HG03378 (cell line): ENCODE measurements around the gene PREX1.
"Not testable (repeated sequence)": the region's sequence is repeated elsewhere in the genome, so short reads cannot be mapped to it uniquely, and the experiment has no call there.

Experiments
- ATAC-seq: cut with Tn5 transposase; IDR thresholded peaks from one replicate; pipeline ENCODE4 v1.9.1; 2021; ENCODE audit warnings: mild to moderate bottlenecking, moderate library complexity; ENCODE audit not compliant: unreplicated experiment

The PREX1 gene

DNA sequence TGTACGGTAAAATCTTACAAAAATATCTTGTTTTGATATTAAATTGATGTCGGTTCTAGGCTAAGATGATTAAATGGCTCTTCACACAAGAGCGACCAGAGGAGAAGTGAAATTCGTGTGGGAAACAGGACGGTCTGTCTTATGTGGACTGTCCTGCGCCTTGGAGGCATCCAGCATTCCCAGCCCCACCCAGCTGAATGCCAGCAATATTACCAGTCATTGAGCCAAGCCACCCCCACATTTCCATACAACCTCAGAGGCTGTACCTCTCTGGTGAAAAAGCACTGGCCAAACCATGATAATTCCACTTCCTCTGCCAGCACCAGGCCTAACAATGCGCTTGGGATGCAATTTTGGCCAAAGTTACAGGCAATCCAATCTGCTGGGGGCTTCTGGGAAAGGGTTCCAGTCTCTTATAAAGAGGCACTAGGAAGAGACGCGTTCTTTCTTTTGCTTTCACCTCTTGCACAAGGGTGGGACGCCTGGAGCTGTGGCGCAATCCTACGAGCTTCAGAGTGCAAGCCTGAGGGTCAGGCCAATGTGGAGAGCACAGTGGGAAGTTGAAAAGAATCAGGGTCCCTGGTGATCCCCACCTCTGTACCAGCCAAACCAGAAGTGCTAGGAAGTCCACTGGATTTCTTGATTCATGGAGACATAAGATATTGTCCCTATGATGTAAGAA, 213.1 kb downstream of the PREX1 start:
- no peak for ATAC-seq

DNA sequence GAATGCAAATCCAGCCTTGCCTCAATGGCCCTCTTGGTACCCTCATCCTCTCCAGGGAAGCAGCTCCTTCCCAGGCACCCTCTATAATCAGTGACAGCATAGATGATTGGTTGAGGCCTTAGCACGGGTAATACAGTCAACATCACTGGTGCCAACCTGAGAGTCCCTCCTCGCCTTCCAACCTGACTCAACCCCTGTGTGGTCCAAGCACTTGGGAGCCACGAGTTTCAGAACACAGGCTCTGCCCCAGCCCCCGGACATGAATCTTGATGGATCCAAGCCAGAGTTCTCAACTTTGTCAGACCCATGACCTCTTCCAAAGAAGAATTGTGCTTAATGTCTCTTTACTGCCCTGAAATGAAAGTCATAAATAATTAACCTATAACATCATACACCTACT, 213.9 kb downstream of the PREX1 start:
- ATAC-seq = no peak

DNA sequence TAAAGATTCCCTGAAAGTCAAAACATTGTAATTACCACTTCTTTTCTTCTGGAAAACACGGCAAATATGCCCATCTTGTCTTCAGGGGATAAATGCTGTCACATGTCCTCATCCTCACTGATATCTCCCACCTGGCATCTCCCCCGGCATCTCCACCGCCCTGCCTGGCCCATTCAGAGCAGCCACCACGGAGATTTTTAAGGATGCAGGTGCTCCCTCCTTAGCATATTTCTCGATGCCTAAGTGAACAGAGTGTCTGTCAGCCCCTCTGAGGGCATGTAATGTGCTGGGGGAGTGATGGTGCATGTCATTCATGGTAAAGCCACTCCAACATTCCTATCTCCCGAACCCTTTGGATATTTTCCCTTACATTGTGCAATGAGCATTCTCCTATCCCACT, 215.5 kb downstream of the PREX1 start:
- ATAC-seq = no peak

DNA sequence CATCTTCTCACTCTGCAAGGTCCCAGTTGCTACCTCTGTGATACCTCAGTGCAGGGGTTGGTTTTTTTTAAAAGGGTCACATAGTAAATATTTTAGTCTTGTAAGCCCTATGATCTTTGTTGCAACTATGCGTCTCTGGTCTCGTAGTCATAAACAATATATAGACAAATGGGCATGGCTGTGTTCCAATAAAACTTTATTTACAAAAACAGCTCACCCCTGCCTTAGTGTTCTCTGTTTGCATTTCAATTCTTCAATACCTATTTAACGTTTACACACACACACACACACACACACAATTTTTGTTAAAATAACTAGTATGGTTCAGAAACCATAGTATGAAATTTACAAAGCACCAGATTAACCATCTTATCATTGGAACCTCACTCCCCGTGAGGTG, 216.8 kb downstream of the PREX1 start:
- no peak for ATAC-seq

DNA sequence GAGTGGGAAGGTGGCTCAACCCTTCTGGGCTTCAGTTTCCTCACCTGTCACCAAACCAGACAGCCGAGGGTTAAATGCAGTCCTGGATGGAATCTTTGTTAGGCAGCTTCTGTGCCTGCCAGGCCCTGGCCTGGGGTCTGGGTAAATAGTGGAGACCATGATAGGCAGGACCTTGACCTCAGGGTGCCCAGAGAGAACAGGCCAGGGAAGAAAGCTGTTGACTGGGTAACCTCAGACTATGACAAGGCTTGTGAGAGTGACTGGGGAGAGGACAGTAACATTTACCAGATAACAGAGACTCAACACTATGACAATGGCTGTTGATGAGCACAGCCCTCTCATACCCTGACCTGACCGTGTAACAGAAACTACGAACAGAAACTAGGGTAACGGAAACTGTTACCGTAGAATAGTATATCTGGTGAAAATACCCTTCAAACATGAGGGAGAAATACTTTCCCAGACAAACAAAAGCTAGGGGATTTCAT, 218.3 kb downstream of the PREX1 start:
- no peak for ATAC-seq

DNA sequence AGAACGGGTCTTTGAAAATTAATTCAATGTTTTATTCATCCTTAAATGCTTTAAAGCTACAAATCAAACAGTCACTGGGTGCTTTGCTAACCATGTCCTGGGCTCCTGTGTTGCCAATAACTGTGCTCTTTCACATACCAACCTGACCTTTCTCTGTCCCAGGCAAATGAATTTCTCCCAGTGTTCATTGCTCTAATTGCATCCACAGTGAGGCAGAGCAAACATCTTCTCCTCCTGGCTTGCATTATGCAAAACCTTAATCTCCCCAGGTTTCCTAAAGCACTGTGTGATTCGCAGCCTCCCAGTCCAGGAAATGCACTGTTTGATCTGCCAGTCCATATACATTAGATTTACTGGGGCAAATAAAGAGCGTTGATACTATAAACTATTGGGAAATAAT, 219.0 kb downstream of the PREX1 start:
- ATAC-seq = no peak

DNA sequence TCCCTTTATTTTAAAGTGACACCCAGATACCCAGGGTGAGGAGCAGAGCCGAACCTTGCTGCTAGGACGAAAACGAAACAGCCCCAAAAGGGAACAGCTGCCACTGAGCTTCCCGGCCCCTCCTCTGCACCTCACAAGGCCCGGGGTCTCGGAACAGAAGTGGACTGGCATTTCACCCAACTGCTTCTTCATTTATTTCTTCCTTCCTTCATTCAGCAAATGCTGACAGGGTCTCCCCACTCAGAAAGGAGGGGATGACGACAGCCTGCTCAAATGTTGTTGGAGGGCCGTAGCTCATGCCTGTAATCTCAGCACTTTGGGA, 220.3 kb downstream of the PREX1 start:
- ATAC-seq = no peak

DNA sequence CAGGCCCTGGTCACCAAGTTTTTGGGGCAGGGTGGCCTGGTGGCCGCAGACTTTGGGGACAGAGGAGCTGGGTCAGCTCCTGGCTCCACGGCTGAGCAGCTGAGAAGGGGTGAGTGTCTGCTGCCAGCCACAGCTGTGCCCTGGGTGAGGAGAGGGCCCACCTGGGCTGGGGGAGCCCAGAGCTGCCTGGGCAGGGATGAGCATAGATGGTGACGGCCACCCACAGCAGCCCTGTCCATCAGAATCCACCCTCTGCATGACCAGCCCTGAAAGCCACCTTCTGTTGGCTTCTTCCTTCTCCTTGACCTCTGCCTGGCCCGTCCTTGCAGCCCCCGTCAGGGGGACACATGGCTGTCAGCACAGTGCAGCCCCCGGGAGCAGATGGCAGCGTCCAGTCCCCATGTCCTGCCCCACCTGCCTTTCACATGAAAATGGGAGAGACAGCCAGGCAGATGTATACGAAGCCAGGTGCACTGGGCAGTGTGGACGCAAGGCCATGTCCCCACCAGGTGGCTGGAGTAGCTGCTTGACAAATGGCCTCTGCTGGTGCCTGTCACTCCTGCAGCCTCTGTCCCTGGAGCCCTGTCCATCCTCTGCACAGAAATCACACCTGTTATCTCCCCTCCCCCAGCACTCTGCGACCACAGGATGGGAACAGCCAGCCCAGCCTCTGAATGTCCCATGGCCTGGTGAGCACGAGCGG, 220.8 kb downstream of the PREX1 start:
- no peak for ATAC-seq

DNA sequence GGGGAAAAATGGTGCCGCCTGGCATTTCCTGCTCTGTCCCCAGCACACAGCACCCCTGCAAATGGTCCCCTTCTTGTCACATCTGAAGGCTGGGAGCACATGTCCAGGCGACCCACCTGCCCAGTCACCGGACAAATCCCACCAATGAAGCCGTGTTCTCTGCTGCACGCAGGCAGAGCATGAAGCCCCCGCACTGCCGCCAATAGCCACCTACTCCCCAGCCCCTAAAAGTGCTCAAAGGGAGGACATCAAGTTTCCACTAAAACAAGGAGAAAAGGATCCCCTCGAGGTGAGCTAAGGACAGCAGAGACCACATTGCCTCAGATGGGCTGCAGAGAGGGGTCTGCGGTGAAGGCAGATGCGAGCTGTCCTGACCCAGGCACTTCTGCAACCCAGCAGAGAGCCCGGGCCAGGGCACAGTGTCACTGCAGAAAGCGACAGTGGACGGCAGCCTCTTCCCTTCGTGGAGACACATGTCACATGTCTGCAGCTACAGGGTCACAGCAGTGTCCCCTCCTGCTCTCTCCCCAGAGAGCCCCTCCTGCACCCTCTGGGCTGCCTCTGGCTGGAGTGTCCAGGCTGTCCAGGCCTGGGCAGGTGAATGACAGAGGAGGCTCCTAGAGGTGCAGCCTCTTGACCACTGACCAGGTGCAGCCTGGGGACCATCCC, 221.5 kb downstream of the PREX1 start:
- no peak for ATAC-seq

DNA sequence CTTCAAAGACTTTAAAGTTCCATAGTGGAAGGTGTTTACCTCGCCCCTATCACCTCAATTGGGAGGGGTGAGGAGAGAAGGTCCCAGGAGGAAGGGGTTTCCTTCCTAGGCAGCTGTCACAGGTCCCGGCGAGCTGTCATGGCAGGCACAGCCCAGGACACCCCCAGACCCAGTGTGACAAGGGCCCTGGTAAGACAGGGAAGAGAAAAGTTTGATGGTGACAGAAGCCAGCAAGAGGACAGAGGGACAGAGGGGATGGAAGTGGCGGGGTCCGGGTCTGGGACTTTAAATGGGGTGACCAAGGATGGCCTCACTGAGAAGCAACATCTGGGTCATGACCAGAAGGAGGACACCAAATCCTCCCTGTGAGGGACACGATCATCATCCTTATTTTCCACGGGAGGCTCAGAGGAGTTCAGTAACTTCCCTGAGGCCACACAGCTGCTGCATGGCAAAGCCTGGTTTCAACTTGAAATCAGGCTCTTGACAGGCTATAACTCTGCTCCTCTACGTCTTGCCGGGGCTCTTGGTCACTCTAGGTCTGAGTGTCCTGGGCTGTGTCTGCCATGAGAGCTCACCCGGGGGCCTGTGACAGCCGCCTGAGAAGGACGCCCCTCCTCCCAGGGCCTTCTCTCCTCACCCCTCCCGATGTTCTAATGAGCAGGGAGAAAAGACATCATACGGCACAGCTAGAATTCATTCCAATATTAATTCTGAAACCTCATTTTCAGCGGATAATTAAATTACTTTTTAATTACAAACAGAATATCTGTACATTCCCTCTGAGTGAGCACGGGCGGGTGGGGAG, 222.2 kb downstream of the PREX1 start:
- no peak for ATAC-seq

DNA sequence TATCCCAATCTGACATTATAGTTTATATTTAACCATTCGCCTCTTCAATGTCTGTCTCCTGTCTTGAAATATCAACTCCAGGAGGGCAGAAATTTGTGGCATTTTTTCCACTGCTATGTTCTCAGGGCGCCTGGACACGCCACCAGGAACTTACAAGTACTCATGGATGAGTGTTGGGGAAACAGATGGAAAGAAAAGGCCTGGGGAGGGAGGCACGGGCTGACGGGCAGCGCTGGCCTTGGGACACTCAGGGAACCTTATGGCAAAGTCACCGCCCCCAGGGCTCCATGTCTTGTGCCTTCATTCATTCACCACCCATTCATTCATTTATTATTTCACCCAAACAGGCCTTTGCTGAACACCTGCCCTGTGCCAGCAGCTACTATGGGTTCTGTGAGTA, 222.9 kb downstream of the PREX1 start:
- no peak for ATAC-seq

DNA sequence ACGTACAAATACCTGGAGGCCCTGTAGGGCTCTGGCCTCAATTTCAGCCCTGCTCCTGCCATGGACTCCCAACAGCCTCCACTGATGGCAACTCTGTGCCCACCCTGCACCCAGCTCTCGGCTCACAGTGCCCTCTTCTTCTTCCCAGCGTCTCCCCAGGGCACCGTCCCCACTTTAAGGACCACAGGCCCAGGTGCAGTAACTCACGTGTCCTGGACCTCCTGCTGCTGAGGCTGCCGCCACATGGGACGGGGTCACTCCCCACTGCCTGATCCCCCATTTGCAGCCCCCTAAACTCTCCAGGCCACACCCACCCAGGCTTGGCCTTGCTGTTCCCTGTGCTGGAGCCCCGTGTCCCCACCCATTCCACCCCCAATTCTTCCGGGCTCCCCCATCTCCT, 223.4 kb downstream of the PREX1 start:
- no peak for ATAC-seq

DNA sequence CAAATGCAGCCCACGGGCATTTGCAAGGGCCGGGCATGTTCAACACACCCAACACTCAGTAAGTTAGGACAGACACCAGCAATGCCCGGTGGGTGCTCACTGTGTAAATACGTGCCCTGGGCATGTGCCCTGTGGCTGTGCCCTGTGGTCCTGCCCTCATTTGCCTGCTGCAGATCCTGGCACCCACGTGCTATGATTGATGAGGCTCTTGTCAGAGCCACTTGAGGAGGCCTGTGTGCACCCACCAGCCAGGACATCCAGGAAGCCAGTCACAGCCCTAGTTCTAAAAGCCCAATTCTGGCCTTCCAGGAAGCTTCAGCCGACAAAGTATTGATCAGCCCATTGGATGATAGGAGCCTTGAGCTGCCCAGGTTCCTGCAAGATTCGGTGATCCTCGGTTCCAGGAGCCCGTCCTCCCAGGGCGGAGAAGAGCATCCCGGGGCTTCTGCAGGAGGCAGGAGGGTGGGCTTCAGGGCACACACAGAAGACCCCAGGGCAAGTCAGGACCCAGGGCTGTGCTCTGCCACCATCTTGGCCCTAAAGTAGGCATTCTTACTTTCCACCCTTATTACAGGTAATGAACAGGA, 223.9 kb downstream of the PREX1 start:
- ATAC-seq = no peak

DNA sequence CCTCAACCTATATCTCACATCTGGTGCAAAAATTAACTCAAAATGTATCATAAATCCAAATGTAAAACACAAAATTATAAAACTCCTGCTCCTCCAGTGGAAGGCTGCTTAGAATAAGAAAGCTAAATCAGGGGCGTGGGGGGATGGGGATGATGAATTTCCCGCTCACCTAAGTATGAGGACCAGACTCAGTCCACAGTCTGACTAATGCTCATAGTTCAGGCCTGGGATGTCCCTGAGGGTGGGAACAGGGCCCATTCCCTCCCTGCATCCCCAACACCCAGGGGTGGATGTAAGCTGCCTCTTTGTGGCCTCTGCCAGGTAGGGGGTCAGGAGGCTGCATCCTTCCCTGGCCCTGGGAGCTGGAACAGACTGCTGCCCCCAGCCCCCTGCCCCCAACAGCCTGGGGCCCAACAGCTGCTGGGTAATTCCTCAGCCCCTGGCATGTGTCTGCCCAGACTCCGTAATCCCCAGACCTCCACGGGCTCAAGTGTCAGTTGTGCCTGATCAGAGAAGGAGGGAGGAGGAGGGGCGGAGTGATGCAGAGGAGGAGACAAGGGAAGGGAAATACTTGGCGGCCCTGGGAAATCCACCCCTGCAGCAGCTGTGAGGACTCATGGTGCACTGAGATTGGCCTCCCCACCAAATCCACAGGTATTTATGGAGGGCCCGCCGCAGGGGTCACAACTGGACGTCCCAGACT, 224.5 kb downstream of the PREX1 start:
- ATAC-seq = no peak

DNA sequence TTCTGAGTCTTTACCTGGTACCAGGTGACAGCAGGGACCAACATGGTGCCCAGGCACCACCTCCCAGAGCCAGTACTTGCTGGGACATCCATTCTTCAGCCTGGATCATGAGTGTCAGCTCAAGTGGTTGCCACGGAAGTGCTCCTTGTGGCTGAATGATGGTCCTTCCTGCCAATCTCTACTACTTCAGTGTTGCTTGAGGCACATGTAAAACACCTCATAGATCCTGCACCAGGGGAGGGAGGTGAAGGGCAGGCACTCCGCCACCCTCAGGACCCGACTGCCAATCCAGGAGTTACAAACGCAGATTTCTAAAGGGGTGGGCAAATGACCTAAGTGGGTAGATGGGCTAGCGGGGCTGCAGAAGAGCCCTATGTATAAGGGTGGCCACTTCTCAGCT, 226.0 kb downstream of the PREX1 start:
- ATAC-seq = no peak

DNA sequence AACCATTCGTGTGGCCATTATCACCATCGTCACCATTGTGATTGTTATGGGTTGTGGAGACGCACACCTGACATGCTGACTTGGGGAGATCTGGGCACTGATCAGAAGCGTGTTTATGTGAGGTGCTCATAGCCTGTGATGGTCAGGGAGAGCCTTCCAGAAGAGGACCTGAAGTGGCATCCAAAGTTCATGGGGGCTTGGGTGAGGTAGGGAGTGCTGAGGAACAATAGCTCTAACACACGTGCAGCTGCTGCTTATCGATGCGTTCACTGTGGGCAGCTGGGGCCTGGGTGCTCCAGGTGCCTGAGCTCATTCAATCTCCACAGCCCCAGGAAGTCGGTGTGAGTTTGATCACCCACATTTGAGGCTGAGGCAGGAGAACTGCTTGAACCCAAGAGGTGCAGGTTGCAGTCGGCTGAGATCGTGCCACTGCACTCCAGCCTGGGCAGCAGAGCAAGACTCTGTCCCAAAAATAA, 227.3 kb downstream of the PREX1 start:
- no peak for ATAC-seq

DNA sequence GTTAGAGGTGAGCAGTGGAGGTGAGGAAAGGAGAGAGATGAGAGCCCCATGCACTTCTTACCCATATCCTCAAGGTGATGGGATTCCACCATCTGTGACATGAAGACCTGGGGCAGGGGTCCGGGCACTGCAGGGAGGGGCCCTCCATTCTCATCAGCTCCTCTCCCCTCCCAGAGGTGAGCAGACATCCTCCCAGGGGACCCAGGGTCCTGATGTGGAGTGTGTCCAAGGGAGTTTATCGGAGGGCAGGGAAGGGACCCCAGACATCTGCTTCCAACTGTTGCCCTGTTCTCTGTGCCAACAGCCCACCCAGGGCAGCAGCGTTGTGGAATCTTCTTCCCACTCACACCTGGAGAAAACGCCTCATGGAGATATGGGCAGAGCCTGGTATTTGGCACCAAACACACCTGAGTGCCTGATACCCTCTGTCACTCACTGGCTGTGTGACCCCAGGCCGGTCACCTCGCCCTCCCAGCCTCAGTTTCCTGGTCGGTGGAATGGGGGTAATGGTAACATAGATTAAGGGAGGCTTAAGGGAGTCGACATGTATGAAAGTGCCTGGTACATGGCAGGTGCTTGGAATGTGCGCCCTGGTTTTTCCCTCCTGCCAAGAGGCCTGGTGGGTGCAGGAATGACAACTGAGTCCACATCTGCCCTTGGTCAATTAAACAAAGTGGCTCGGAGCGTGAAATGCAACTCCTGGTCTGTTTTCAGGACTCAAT, 227.9 kb downstream of the PREX1 start:
- no peak for ATAC-seq

DNA sequence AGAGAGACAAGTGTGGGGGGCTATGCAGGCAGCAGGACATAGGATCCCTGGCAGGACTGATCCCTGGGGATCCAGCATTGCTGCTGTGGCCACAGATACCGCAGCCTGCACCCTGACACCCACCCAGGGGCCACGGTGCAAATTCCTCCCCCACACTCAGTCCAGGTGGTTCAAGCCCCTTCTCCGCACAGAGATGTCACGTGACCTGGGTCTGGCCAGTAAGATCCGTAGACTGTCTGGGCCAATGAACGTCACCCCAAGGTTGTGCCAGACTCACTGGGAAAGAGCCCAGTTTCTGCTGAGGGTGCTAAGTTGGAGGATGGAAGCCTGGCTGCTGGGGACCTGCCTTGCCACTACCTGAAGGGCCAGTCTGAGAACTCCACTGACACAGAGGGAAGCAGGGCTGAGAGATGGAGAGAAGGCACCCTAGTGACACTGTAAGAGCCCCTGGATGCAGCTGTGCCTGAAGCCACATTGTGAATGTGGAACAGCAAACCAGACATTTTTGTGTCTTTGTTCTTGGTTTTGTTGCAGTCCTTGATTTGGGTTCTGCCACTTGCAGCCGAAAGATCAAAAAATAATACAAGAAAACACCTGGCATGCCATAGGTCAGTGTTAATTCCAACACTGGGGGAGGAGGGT, 228.6 kb downstream of the PREX1 start:
- no peak for ATAC-seq

DNA sequence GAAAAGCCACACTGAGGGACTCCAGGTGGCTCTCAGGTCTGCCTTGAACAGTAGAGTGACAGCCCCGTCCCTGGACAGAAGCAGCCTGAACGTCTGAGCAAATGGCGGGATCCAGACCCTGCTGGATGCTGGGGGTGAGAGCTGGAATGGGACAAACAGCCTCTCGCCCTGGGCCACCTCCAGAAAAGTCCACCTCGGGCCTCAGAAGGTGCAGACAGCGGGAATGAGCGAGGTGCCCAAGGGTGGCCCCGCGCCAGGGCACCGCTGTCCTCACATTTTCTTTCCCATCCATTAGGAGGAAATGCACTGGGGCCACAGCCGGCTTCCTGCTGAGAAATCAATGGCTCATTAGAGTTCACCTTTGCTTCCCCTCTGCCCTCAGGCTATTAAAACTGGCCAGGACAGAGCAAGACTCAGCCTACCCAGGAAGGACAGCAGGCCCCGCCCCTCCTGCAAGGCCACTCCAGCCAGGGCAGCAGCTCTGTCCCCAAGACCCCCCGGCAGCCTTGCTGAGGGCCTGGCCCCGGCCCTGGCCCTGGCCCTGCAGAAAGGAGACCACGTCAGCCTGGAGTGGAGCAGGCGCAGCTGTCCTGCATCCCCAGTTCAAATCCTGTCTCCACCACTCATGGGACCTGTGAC, 229.4 kb downstream of the PREX1 start:
- ATAC-seq = not testable (repeated sequence)
